Esophagus squamous epithelium (tissue), 4 donors: ENCODE measurements around the gene CLK4.

Experiments
- CTCF ChIP-seq, 6 experiments: fragments of 450-650 bp in 4 of 6; fragments of 200-600 bp in 2 of 6; sonication (generic) in 2 of 6; IDR thresholded peaks; one replicate each; pipeline ENCODE4 v1.5.1; 2016 to 2019; ENCODE audit warnings: antibody characterized with exemption in 6 of 6, mild to moderate bottlenecking in 4 of 6, moderate library complexity in 4 of 6
- POLR2A ChIP-seq, 4 donors: fragments of 450-650 bp; IDR thresholded peaks; one replicate each; pipeline ENCODE4 v1.6.1; 2017; ENCODE audit warnings: antibody characterized with exemption in 4 of 4, mild to moderate bottlenecking in 4 of 4, moderate library complexity in 3 of 4

GRCh38 chr5:178587763-178588611 lies 38.9 kb downstream of the CLK4 start:
- TF ChIP-seq CTCF (IDR thresholded peaks at IDR 0.05) (no peak), POLR2A (IDR thresholded peaks at IDR 0.05) (no peak)
